NCI-H1048 (cell line): Measurements from ENCODE around the gene PLA2G4F.

Source experiments
- DNase-seq: peaks from one replicate; lab custom pipeline; 2025; lab: John Stamatoyannopoulos, UW

Gene PLA2G4F

DNA sequence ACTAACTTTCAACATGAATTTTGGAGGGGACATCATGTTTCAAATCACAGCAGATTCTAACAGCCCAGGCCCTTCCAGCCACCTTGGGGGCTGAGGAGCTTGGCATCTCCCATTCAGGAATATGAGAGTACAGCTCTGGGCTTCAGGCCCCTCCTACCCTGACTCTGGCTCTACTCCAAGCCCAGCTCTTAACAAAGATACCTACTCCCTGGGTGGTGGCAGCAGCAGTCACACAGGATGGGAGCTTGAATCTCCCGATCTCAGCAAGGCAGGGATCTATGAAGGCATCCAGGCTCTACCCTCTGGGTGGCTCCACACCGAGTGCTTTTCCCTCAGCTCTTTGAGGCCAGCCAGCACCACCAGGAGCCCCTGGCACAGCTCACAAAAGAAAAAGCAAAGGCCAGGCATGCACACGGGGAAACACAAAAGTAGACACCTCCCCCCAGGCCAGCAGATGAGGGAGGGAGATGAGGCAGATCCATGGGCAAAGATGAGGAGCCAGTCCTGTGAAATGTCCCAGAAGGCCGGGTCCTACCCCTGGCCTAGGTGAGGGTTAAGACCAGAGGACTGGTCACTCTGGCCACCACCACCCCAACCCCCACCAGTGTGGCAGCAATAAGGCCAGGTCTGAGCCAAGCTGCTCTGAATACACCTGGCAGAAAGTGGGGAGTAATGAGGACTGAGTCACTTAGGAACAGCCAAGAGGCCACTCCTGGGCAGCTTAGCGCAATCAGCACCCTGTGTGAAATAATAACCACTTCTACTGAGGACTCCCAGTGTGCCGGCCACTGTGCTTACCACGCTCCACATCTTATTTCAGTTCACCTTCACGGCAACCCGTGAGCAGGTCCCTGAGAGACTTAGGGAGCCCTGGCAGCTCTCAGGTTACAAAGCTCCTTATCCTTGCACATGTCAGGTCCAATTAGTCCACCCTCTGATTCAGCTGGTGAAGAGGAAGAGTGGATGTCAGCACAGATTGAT is 24.3 kb downstream of the PLA2G4F start:
- DNase-seq: peak; percentile 28

DNA sequence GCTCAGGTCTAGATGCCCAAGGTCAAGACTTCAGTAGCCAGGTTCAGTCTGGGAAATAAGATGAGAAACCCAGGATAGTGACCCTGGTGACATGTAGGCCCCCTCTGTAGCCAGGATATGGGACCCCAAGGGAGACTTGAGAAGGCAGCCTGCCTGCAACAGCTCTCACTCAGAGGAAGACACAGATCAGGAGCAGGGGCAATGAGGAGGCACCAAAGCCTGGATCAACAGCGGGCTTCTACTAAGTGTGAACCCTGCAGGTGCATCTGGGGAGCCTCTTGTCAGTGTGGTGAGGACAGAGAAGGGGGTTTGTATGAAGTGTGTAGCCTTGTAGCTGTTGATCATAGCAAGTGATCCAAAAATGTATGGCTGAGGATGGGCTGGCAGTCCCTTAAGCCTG is 25.4 kb downstream of the PLA2G4F start:
- DNase-seq: no peak

DNA sequence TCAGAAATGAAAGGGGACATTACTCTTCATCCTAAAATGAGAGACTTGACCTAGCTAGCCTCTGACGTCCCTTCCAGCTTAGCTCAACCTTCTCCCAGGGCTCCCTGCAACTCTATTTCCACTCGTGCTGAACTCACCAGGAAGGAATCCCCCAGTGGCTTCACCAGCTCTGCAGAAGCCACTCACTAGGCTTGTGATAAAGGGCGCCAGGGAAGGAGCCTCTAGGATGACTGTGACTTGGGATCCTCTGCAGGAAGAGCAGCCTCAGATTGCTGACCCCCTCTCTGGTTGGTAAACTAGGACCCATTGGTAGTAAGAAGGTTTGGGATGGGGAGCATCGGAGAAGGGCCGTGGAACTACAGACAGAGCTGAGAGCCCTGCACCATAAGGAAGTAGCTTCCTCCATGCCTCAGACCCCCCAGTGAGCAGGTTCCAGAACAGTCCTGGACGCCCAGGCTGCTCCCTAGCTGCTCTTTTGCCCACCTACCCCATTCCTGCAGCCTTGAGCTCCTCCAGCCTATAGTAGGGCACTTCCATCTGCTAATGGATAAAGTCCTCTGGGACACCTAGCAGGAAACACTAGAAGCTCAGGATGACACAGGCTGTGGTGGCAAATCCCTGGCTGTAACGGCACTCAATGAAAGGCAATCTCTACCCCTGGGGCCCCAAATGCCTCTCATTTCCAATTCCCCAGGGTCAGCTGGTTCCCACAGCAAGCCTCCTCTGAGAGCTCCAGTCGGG is 26.0 kb downstream of the PLA2G4F start:
- DNase-seq: no peak

DNA sequence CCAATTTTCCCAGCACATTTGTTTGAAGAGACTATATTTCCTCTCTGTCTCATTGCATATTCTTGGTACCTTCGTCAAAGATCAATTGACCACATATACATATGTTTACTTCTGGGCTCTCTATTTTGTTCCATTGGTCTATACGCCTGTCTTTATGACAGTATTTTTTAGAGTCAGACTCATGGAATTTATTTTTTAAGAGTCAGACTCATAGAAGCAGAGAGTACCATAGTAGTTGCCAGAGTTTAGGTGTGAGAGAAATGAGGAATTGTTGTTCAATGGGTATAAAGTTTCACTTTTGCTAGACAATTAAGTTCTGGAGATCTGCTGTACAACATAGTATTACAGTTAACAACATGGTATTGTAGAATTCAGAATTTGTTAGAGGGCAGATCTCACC is 27.1 kb downstream of the PLA2G4F start:
- DNase-seq: no peak

DNA sequence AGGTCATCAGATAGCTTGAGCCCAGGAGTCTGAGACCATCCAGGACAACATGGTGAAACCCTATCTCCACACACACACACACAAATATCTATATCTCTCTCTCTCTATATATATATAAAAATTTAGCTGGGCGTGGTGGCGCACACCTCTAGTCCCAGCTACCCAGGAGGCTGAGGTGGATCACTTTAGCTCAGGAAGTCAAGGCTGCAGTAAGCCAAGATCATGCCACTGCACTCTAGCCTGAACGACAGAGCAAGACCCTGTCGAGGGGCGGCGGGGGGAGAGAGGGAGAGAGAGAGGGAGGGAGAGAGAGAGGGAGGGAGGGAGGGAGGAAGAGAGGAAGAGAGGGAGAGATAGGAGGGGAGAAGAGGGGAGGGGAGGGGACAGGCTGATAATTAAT is 28.0 kb downstream of the PLA2G4F start:
- DNase-seq: no peak

DNA sequence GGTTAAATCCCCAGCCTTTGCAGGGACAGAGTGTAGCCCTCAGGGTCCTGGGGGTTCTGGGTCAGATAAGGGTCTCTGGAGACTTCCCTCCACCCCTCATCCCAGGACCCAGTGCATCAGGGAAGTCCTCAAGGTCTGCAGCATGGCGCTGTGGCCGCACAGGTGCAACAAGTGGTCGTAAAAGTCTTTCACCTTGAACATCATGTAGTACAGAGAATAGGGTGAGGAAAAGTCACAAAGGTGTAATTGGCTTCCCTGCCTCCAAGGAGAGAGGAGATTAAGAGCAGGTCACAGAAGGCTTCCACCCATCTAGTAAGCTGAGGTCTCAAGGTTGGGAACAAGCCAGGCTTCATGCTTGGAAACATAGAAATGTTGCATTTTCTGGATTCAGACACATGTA is 32.9 kb downstream of the PLA2G4F start:
- DNase-seq: no peak

DNA sequence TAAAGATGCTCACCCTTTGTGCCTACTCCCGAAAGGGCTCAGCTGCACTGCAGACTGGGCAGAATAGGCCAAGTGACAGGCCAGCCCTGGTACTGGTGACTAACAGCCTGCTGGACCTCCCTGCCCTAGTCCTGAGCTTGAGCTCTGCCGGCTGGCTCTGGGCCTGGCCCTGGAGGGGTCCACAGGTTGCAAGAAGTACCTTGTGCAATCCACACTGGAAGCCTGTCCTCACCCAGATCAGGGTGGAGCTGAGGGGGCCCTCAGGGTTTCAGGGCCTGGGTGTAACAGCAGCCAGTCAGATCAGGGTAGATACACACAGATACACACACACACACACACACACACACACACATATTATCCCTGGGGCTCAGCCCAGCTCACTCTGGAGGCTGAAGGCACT is 34.8 kb downstream of the PLA2G4F start:
- DNase-seq: no peak

DNA sequence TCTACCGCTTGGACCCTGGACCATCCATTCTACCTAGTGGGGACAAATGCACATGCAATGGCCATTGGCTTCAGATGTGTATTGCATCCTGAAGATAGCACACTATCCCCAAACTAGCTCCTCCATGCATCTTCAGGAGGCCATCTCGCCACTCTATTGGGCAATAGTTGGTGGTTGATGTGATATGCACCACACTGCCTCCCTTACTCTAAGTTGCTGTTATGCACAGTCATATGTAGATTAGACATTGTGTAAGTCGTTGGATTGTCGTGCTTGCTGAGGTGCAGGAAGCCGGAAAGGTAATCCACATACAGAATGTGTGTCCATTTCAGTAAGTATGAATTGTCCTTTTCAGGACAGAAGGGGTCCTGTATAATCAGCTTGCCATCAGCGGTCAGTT is 35.4 kb downstream of the PLA2G4F start:
- no peak for DNase-seq

DNA sequence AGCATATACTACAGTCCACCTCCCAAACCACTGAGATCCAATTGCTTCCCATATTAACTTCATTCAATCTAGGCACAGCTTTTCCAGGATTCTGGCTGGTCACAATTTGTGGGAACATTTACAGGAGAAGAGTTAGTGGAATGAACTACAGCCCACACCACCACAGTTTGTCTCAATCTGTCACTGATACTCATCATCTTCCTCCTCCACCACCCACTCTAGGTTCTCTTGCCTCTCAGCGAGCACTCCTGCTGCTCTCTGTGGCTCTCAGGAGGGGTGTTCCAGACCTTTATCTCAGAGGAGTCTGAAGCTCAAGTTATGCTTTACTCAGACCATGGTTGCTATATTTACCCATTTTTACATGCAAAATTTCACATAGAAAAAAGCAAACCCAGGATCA is 36.2 kb downstream of the PLA2G4F start:
- no peak for DNase-seq

DNA sequence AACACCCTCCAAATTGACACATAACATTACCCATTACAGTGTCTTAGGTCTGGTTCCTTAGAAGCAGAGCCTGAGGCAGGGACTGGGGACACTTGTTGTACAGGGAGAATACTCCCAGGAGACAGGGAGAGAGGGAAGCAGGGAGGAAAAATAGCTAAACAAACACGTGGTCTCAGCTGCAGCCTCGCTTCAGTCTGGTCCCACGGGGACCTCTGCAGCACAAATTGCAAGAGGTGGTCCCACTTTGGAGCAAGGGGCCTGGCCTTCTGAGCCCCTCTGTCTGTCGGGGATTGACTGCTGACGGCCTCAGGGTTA is 37.0 kb downstream of the PLA2G4F start:
- DNase-seq: no peak

DNA sequence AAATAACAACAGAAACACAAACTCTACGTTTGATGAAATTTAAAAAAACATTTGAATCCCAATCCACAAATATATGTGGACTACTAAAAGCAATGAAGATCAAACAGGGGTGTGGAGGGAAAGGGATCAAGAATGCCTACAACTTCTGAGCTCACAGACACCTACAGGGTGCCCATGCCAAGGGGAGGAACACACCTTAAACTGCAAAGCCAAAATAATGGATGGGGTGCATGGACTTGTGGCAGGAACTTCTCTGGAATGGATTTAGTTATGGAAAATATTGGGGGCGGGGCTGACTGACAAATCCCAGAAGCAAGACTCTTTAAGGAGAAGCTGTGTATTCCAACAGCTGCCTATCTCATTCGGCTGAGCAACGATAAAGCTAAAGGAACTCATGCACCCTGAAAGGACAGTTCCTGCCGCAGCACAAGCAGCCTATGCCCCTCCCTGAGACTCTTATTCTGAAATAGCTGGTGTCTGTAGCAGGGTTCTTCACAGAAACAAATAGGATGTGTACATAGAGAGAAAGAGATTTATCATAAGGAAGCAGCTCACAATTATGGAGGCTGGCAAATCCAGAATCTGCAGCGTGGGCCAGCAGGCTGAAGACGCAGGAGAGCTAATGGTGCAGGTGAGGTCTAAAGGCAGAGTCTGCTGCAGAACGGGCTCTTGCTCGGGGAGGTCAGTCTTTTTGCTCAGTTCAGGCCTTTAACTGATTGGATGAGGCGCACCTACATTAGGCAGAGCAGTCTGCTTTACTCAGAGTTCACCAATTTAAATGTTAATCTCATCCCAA is 37.6 kb downstream of the PLA2G4F start:
- peak; percentile 5 for DNase-seq

DNA sequence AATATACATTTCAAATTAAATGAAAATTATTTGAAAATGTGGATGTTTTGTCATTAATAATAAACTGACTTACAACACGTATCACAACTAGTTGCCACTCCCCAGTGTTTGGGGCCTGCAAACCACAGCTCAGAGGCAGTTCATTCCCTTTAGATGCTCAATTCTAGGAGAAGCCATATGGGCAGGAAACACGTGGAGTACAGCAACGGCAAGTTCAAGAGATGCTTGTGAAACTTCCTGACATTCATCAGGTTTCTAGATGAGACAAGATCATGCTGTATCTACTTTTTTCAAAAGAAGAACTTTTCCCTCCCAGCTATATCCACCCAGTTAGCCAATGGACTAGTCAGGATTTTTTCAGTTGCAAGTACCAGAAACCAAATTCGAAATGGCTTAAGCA is 44.5 kb downstream of the PLA2G4F start:
- DNase-seq: no peak

DNA sequence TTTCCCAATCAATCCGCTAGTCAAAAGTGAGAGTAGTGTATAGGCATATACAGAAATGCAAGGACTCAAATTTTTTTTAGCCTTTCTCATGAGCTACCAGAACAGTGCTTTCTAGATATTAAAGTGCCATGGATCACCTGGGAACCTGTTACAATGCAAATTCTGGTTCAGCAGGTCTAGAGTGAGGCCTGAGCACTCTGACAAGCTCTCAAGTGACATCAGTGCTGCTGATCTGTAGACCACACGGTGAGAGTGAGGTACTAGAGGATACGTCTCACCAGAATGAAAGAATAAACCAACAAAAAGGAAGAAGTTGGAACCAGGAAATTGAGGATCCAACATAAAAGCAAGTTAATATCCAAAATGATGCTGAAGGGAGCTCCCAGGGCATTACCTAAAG is 46.1 kb downstream of the PLA2G4F start:
- no peak for DNase-seq

DNA sequence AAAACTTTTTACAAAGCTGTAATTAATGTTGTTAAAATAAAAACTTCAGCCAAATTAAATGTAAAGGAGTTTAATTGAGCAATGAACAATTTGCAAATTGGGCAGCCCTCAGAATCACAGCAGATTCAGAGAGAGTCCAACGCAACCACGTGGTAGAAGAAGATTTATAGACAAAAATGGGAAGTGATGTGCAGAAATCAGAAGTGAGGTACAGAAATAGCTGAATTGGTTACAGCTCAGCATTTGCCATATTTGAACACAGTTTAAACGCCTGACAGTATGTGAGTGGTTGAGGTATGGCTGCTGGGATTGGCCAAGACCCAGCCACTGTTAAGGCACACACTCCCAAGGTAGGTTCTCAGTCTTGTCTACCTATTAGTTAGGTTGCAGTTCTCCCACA is 47.6 kb downstream of the PLA2G4F start:
- DNase-seq: no peak

DNA sequence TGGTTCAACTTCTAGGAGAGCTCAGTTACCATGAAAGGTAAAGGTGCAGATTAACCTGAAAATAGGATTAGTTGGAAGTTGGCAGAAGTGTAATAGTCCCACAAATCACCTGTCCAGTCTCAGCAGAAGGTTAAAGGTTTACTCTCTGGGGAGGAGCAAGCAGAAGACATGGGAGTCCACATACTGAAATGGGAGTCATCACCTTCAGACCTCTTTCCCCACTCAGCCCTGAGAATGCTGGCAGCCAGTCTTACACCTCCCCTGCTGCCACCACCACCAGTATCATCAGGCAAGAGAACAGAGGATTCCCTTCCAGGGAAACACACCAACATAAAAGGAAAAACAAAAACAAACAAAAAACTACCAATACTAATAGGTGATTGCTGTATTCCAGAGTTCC is 48.2 kb downstream of the PLA2G4F start:
- DNase-seq: no peak

DNA sequence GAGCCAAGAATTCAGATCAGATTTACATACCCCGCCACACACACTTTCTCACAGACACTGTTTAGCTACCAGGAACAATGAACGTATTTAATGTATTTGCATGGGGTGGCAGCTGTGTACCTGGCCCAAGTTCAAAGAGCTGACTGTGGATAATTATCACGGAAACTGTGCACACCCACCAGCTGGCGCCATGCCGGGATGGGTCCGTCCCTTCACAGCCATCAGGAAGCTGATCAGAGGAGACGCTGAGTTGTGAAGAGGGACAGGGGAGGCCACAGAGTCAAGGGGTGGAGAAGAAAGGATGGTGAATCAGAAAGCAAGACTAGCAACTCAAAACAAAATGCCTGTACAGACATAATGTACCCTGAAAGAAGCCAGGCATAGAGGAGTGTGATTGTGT is 49.0 kb downstream of the PLA2G4F start:
- DNase-seq: peak; percentile 90

DNA sequence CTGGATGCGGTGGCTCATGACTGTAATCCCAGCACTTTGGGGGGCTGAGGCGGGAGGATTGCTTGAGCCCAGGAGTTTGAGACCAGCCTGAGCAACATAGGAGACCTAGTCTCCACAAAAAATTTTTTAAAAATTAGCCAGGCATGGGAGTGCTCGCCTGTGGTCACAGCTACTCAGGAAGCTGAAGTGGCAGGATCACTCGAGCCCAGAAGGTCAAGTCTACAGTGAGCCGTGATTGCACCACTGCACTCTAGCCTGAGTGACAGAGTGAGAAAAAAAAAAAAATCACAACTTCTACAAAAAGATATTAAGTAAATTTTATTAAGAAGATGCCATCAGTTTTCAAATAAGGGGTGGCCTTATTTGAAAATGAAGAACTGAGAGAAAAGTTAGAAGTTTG is 50.1 kb downstream of the PLA2G4F start:
- DNase-seq: no peak

DNA sequence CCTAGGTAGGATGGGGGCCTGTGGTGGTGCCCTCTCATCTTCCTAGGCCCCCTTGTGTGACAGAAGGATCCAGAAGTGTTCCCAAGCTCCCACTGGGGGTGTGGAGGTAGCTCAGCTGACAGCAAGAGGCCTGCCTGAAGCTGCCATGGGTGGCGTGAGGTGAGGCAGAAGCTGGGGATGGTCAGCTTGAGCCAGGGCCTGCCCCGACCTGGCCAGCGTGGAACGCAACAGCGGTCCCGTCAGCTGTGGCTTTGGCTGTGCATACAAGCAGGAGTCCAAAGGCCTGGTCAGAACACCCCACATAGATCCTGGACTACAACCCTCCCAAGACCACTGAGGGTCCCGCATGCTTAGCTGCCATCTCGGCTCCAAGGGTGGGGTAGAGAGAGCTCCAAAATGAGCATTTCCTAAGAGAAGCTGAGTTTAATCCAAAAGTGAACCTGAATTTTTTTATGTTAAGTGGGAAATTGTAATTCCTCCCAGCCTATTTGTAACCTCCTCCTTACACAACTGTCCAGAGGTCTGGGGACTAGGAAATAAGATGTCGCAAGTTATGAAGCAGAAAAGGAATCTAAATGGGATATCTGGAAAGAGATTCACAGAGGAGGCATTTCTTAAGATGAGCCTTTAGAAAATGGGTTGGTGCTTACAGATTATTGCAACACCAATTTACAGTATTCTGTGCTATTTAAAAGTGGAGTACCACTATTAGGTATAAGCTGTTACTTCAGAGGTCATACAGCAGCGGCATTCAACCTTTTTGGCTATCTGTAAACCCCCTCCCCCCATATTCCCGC is 52.1 kb downstream of the PLA2G4F start:
- no peak for DNase-seq

DNA sequence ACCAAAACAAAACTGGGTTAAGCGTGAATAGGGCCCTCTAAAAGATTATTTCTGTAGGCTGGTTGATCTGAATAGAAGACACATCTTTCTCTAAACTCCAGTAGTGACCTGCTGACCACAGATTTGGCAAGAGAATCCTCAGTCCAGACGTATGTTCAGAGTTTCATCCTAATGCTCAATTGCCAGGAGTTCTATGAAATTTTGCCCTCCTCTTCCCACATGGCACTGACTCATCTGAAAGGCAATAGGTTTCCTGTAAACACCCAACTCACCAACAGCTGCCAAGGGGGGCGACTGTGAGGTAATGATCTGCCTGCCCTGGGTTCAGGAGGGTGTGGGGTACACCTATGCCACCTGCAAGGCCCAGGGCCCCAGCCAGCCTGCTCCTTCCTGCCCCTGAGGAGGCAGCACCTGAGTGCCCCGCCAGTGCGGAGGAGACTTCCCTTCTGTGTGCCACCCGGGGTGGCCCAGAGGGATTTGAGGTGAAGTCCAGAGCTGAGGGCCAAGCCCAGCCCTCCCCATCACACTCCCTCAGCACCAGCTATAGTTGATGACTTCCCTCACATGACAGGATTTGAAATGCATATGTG is 53.7 kb downstream of the PLA2G4F start:
- DNase-seq: no peak

DNA sequence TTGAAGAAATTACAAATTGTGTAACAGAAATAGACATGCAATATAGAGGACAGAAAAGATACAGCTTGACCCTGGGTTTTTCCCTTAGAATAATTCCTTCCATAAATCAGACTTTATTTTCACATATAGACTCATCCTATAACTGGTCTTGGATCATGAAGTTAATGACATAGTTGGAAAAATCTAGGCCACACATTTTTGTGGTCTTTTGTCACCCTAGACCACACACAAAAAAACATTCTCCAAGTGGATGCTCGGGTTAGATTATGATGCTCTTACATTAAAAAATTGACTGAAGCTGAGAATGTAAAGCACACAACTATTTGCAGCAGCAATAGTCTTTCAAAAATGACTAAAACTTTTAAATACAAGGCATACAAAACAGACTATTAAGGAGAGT is 54.6 kb downstream of the PLA2G4F start:
- no peak for DNase-seq

DNA sequence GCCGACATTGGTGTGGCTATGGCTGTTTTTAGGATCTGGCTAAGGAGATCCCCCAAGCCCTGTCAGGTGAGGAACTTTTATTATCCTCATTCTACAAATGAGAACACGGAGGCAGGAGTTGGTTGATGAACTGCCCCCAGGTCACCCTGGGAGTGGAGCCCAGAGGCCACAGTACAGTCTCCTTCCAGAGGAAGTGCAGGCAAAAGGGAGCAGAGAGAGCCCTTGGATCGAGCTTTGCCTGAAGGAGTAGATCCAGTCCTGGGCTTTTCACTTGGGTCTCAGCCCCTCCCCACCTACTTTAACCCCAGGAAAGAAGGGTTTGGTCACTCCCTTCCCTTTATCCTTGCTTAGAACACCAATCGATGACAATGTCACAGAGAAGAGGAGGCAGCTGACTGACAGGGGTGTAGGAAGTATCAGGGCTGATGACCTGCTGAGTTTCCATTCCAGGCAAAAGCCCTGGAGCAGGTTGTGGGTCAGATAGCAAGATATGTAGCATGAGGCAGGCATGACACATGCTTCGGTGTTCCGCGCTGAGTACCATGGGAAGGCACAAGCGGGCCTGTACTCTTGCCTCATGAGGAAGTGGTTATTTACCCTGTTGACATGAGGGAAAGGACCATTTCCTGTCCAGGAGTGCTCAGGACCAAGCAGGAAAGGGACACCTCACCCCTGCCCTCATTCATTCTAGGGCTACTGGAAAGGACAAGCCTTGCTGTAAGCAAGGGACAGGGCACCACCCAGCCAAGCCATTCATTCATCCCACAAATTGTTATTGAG is 56.2 kb downstream of the PLA2G4F start:
- DNase-seq: no peak
